Choroid plexus epithelial cell (primary cell): ENCODE measurements around the gene TGFBR3.

Source experiments
- DNase-seq: peaks from one replicate; pipeline ENCODE4 v3.0.0-alpha.2; 2010; ENCODE audit warnings: low read depth
- H3K4me3 ChIP-seq: 2 replicates; pipeline ENCODE4 v1.5.1; 2011; ENCODE audit warnings: low read depth, mild to moderate bottlenecking, control low read depth, low read length, moderate library complexity
- CTCF ChIP-seq: conservative IDR thresholded peaks from 2 replicates; pipeline ENCODE4 v1.5.1; 2011; ENCODE audit warnings: low read depth, mild to moderate bottlenecking, control low read depth, inconsistent platforms, low read length, moderate library complexity

The TGFBR3 gene

DNA sequence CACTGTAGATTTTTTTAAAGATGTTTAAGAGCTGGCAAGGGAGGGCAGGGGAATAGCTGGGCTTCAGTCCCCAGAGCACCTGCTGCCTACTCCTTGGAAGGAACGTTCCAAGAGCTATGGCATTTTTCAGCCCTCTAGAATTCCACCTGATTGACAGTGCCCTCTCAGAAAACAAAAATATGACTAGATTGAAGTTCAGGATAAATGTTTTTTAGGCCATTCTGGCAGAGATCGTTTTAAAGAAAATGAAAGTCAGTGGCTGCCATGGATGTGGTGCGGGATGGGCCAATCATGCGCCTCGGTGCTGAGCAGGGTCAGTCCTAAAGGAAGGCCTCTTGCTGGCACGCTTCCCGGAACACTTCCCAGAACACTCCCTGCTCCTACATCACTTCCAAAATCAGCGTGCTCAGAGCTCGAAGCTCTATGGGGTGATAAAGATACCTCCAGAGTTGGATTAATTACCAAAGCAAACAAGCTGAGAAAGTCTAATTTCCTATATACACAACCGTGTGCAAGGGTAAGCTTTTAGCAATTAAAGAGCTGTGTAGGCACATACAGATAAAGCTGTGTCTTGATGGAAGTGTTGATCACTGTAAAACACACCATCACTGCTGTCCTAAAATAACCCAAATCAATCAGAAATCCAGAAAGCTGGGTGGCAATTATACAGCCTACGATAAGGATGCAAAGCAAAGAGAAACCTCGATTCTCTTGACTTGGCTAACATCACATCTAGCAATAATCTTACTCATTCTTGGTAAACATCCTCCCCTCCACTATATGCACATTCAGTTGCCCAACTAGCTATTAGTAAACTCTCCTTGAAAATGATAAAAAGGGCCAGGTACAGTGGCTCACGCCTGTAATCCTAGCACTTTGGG lies 34.6 kb downstream of the TGFBR3 start:
- H3K4me3 ChIP-seq, result peak overlapping the region; percentile 42
- TF ChIP-seq CTCF, result no peak
- peak; percentile 83 for DNase-seq

DNA sequence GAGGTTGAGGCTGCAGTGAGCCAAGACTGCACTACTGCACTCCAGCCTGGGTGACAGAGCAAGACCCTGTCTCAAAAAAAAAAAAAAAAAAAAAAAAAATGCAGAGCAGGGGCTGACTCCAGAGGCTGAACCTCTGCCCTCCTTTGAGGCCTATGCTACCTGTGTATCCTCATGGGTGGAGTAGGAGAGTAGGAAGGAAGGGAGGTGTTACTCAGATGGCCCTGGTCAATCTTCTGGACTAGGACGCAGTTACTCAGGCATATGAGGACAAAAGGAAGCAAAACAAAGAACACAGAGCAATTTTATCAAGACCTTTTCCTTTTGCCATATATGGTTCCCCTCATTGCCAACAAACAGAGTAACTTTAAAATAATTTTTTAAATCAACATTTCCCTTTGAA lies 35.2 kb downstream of the TGFBR3 start:
- H3K4me3 ChIP-seq, result no peak overlapping the region
- TF ChIP-seq CTCF, result no peak
- no peak for DNase-seq

- TF ChIP-seq CTCF, result no peak
- H3K4me3 ChIP-seq, result no peak overlapping the region
- DNase-seq, result no peak
Observed at GRCh38 chr1:91847851-91848250, 38.1 kb downstream of the TGFBR3 start.

GRCh38 chr1:91846639-91847013 lies 39.3 kb downstream of the TGFBR3 start:
- H3K4me3 ChIP-seq, result no peak overlapping the region
- TF ChIP-seq CTCF, result no peak
- no peak for DNase-seq

- H3K4me3 ChIP-seq, result no peak overlapping the region
- DNase-seq, result peak; percentile 60
- TF ChIP-seq CTCF, result no peak
Observed at GRCh38 chr1:91846007-91846638, 39.8 kb downstream of the TGFBR3 start.

GRCh38 chr1:91844862-91845528 lies 41.0 kb downstream of the TGFBR3 start:
- DNase-seq, result peak; percentile 97
- peak; percentile 7 for TF ChIP-seq CTCF
- H3K4me3 ChIP-seq, result no peak overlapping the region
